Mucosa of descending colon (tissue), 3 donors: Measurements from ENCODE around the gene ADIPOR2. TPM values are rescaled to one million over a fixed set of nuclear protein-coding genes. Genes with fewer than 3 reads are reported as not detected.

ENCODE experiments used
- ATAC-seq: fragments of 200-7000 bp; cut with Tn5 transposase; one replicate; pipeline ENCODE4 v1.9.1; 2020; ENCODE audit warnings: mild to moderate bottlenecking, moderate library complexity
- DNase-seq, 3 donors: peaks; one replicate each; pipeline ENCODE4 v3.0.0-alpha.2; 2020
- H3K36me3 ChIP-seq: fragments of 200-600 bp; one replicate; pipeline ENCODE4 v1.8.0; 2021; ENCODE audit warnings: low read depth, mild to moderate bottlenecking
- H3K4me1 ChIP-seq: fragments of 200-600 bp; one replicate; pipeline ENCODE4 v1.8.0; 2021; ENCODE audit warnings: low read depth, mild to moderate bottlenecking
- H3K4me3 ChIP-seq: fragments of 200-600 bp; one replicate; pipeline ENCODE4 v1.8.0; 2021; ENCODE audit warnings: mild to moderate bottlenecking
- H3K9me3 ChIP-seq: fragments of 200-600 bp; one replicate; pipeline ENCODE4 v1.8.0; 2021; ENCODE audit warnings: mild to moderate bottlenecking
- CTCF ChIP-seq: fragments of 200-600 bp; IDR thresholded peaks from one replicate; pipeline ENCODE4 v1.8.0; 2022; ENCODE audit warnings: antibody characterized with exemption, mild to moderate bottlenecking
- intact Hi-C, 2 donors: fragments of 100-400 bp; cut with DNase I in 1 of 2; cut with micrococcal nuclease in 1 of 2; formaldehyde crosslinking; loops; one replicate each; pipeline versions ENCODE4 v1.11.0 to v1.11.1; 2022; cut with DNase I, micrococcal nuclease
- total RNA-seq, 3 donors: library from RNA; stranded (reverse); fragmentation: NEBNext Ultra II Directional in 2 of 3; extraction: Animal tissue kit (Norgen Biotek cat#: 25700) in 2 of 3; gene quantifications; one replicate each; pipeline versions ENCODE4 v1.2.1 to v1.2.4, GENCODE V29; 2021 to 2023
- donor health status: DM: no; HTN: no; CAD: no; lungs with moderate emphysema.
- donor health status: DM: no; HTN: no; CAD: no.
- donor health status: DM: no; HTN: yes; CAD: no.

Gene ADIPOR2
- total RNA-seq, 3 donors from 2014 or later: 76.1 to 119 (median 98.5) TPM

GRCh38 chr12:1758376-1758775 lies 67.5 kb downstream of the ADIPOR2 start:
- DNase-seq (no peak), ATAC-seq (no peak)
- no peak overlapping the region for H3K4me3 ChIP-seq
- TF ChIP-seq CTCF: no peak
- no peaks in the 10 kb centered on the region for H3K4me1 ChIP-seq
- H3K36me3 ChIP-seq: no peaks in the 10 kb centered on the region
- no peaks in the 10 kb centered on the region for H3K9me3 ChIP-seq
- intact Hi-C loops: no loop called here

DNA sequence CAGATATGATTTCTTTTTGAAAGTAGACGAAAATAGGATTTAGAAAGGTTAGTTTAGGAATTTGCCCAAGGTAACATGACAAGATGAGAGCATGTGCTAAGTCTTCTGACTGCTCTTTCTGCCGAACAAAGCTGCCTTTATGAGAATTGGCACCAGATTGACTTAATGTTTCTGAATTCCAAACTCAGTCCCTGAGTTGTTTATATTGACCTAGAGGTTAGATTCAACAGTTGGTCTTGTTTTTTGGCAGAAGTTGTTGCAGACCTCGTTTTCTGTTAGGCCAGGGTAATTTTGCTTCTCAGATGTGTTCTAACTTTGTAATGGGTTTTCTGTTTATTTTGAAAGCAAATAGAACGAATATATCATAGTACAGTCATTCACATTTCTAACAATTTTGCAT lies 68.0 kb downstream of the ADIPOR2 start:
- intact Hi-C loops: no loop called here
- DNase-seq (no peak), ATAC-seq (no peak)
- no peak overlapping the region for H3K4me3 ChIP-seq
- no peaks in the 10 kb centered on the region for H3K36me3 ChIP-seq
- TF ChIP-seq CTCF: no peak
- H3K4me1 ChIP-seq: no peaks in the 10 kb centered on the region
- H3K9me3 ChIP-seq: no peaks in the 10 kb centered on the region

GRCh38 chr12:1760566-1761382 lies 69.9 kb downstream of the ADIPOR2 start:
- no peaks in the 10 kb centered on the region for H3K9me3 ChIP-seq
- no peaks in the 10 kb centered on the region for H3K4me1 ChIP-seq
- DNase-seq (no peak), ATAC-seq (peak; percentile 70)
- no peaks in the 10 kb centered on the region for H3K36me3 ChIP-seq
- intact Hi-C loops: no loop called here
- no peak overlapping the region for H3K4me3 ChIP-seq
- TF ChIP-seq CTCF: no peak

- TF ChIP-seq CTCF: no peak
- H3K4me1 ChIP-seq: no peaks in the 10 kb centered on the region
- no peak for DNase-seq
- H3K4me3 ChIP-seq: no peak overlapping the region
- ATAC-seq: no peak
- H3K36me3 ChIP-seq: no peaks in the 10 kb centered on the region
- no peaks in the 10 kb centered on the region for H3K9me3 ChIP-seq
- intact Hi-C loops: no loop called here
Observed at GRCh38 chr12:1761857-1762256, 71.0 kb downstream of the ADIPOR2 start.

GRCh38 chr12:1763153-1763552 lies 72.3 kb downstream of the ADIPOR2 start:
- no peak for DNase-seq
- intact Hi-C loops: no loop called here
- Histone ChIP-seq H3K36me3 (no peaks in the 10 kb centered on the region), H3K9me3 (no peaks in the 10 kb centered on the region), H3K4me3 (no peak overlapping the region), H3K4me1 (no peaks in the 10 kb centered on the region)
- ATAC-seq: no peak
- no peak for TF ChIP-seq CTCF
